K562 (cell line): ENCODE results near the gene ANKRD33. TPM values are rescaled to one million over a fixed set of nuclear protein-coding genes. Genes with fewer than 3 reads are reported as not detected.
A peak's percentile ranks its signal among the peaks of the same experiment; 100 is the strongest.

Experiments used
- ARID1B ChIP-seq: fragments of 450-650 bp; IDR thresholded peaks from 2 replicates; pipeline ENCODE4 v1.6.1; 2016; ENCODE audit warnings: antibody characterized with exemption, mild to moderate bottlenecking, inconsistent platforms
- BCOR ChIP-seq: fragments of 450-650 bp; IDR thresholded peaks from 2 replicates; pipeline ENCODE4 v1.6.1; 2016
- CREB1 ChIP-seq, 2 experiments: sonication (generic) in 1 of 2; formaldehyde crosslinking in 1 of 2; IDR thresholded peaks; 2 replicates each; pipeline versions ENCODE4 v1.6.1 to v1.8.0; 2012 to 2022; ENCODE audit warnings: inconsistent platforms in 1 of 2, mild to moderate bottlenecking in 1 of 2, missing genetic modification reagents in 1 of 2, moderate library complexity in 1 of 2
- CXXC5 ChIP-seq: fragments of 250-450 bp; sonication (Bioruptor Pico); IDR thresholded peaks from 2 replicates; pipeline ENCODE4 v1.8.0; 2022; ENCODE audit warnings: inconsistent platforms, mild to moderate bottlenecking, moderate library complexity
- EP300 ChIP-seq: IDR thresholded peaks from 2 replicates; pipeline ENCODE4 v1.6.1; 2012; ENCODE audit warnings: low read length, improper control_type of control experiment
- ETS1 ChIP-seq: conservative IDR thresholded peaks from 2 replicates; pipeline ENCODE4 v1.6.1; 2011; ENCODE audit warnings: low read depth, mild to moderate bottlenecking, low read length; ENCODE audit not compliant: control insufficient read depth
- HNRNPK ChIP-seq: fragments of 200-400 bp; formaldehyde crosslinking; IDR thresholded peaks from one replicate; pipeline ENCODE4 v1.6.1; 2018; ENCODE audit warnings: mild to moderate bottlenecking, low read depth, low read length; ENCODE audit not compliant: poor library complexity, severe bottlenecking
- NONO ChIP-seq, 2 experiments: fragments of 200-400 bp in 1 of 2; fragments of 450-650 bp in 1 of 2; formaldehyde crosslinking in 1 of 2; IDR thresholded peaks; 2 replicates each; pipeline ENCODE4 v1.6.1; 2017; ENCODE audit warnings: low read depth in 2 of 2, mild to moderate bottlenecking in 2 of 2, moderate library complexity in 2 of 2, low read length in 1 of 2
- POLR3A ChIP-seq: IDR thresholded peaks from 2 replicates; pipeline ENCODE4 v1.6.1; 2011; ENCODE audit warnings: borderline replicate concordance, mild to moderate bottlenecking, moderate library complexity; ENCODE audit not compliant: insufficient read length, insufficient read depth; ENCODE audit errors: extremely low read depth
- PPARD ChIP-seq: fragments of 250-450 bp; sonication (Bioruptor Pico); IDR thresholded peaks from 2 replicates; pipeline ENCODE4 v1.8.0; 2022; ENCODE audit warnings: inconsistent platforms, mild to moderate bottlenecking, moderate library complexity
- RCOR1 ChIP-seq, 2 experiments: IDR thresholded peaks; 2 replicates each; pipeline ENCODE4 v1.6.1; 2012; ENCODE audit warnings: low read depth in 2 of 2, low read length in 2 of 2, borderline replicate concordance in 1 of 2, improper control_type of control experiment in 1 of 2
- SUPT5H ChIP-seq: fragments of 450-650 bp; IDR thresholded peaks from 2 replicates; pipeline ENCODE4 v1.6.1; 2016
- ZBTB11 ChIP-seq, 3 experiments: fragments of 200-800 bp in 1 of 3; fragments of 250-450 bp in 1 of 3; fragments of 450-650 bp in 1 of 3; sonication (Bioruptor Pico) in 1 of 3; sonication (Bioruptor generic) in 1 of 3; formaldehyde crosslinking in 1 of 3; IDR thresholded peaks; 2 replicates each; pipeline versions ENCODE4 v1.6.1 to v1.8.0; 2016 to 2022; ENCODE audit warnings: mild to moderate bottlenecking in 2 of 3, missing genetic modification characterization in 2 of 3, missing compliant biosample characterization in 1 of 3, moderate library complexity in 1 of 3
- ZFP91 ChIP-seq: sonication (generic); formaldehyde crosslinking; IDR thresholded peaks from 2 replicates; pipeline ENCODE4 v1.8.0; 2022; ENCODE audit warnings: mild to moderate bottlenecking, missing genetic modification reagents
- ZNF224 ChIP-seq: sonication (generic); formaldehyde crosslinking; IDR thresholded peaks from 2 replicates; pipeline ENCODE4 v1.8.0; 2022; ENCODE audit warnings: mild to moderate bottlenecking, missing genetic modification reagents
- ZNF764 ChIP-seq: fragments of 250-450 bp; sonication (Bioruptor Pico); IDR thresholded peaks from 2 replicates; pipeline ENCODE4 v1.4.0; 2020; ENCODE audit warnings: low read depth, mild to moderate bottlenecking, moderate library complexity
- polyA plus RNA-seq, 8 experiments: library from polyadenylated mRNA; depleted of rRNA in 4 of 8; stranded (reverse) in 5 of 8; unstranded in 3 of 8; fragments of >200 nt; fragmentation: Nextera tagmentation in 2 of 8; fragmentation: Illumina TruSeq in 1 of 8; extraction: Ambion mirVana in 2 of 8; extraction: Trizol in 1 of 8; gene quantifications; 2 replicates each; pipeline versions ENCODE4 v1.2.1 to v1.2.3, GENCODE V29; 2011 to 2014; ENCODE audit warnings: inconsistent platforms in 1 of 8, missing spikeins in 1 of 8
- total RNA-seq, 7 experiments: library from RNA; depleted of rRNA in 6 of 7; stranded (reverse); fragments of >200 nt in 6 of 7; fragmentation: Illumina TruSeq in 2 of 7; extraction: Trizol in 2 of 7; gene quantifications; 2 replicates each; pipeline versions ENCODE4 v1.2.1 to v1.2.3, GENCODE V29; 2011 to 2021; ENCODE audit warnings: low replicate concordance in 1 of 7
- TF ChIP-seq, protein P1 (sequence below): IDR thresholded peaks from 2 replicates; pipeline ENCODE4 v1.6.1; 2012; ENCODE audit warnings: low read depth, low read length, improper control_type of control experiment, borderline replicate concordance

Gene ANKRD33
- total and polyA plus RNA-seq, 9 of the 15 experiments (the other 6 are each of a cell fraction or from before 2014, with no cell fraction given) = 0.04 to 0.11 (median 0.07) TPM; not detected in 4

- no peak for TF ChIP-seq ZNF224 (CRISPR knock-in tag)
- TF ChIP-seq SUPT5H = peak; percentile 78
- peak; percentile 90 for TF ChIP-seq CXXC5 (CRISPR knock-in tag)
- TF ChIP-seq ZBTB11 (CRISPR knock-in tag; IDR thresholded peaks at IDR 0.05) = no peak
- no peak for TF ChIP-seq PPARD (CRISPR knock-in tag)
- peak; percentile 94 for TF ChIP-seq EP300
- TF ChIP-seq RCOR1 (IDR thresholded peaks at IDR 0.05; ENCODE audit: borderline replicate concordance in 1 of 2, low read depth in 2 of 2, low read length in 2 of 2) = peak; percentile 37 to 91; a peak in 3 of 4 replicates
- TF ChIP-seq BCOR = no peak; the same call in 1 of the 2 replicates
- TF ChIP-seq POLR3A = no peak
- no peak for TF ChIP-seq ZNF764
- no peak for TF ChIP-seq ZFP91
- TF ChIP-seq ARID1B = peak; percentile 84
- 0 out of 4 replicates have a peak, but pooled peaks of 1 of the 2 experiments have one; percentile 7 for TF ChIP-seq NONO (IDR thresholded peaks at IDR 0.05; ENCODE audit: low read depth in 2 of 2, low read length in 1 of 2)
- peak; percentile 37; the same call in 1 of the 2 replicates for TF ChIP-seq CREB1 (IDR thresholded peaks at IDR 0.05)
- no peak for TF ChIP-seq CREB1 (CRISPR knock-in tag; IDR thresholded peaks at IDR 0.05)
- no peak for TF ChIP-seq HNRNPK
- TF ChIP-seq, protein P1, sequence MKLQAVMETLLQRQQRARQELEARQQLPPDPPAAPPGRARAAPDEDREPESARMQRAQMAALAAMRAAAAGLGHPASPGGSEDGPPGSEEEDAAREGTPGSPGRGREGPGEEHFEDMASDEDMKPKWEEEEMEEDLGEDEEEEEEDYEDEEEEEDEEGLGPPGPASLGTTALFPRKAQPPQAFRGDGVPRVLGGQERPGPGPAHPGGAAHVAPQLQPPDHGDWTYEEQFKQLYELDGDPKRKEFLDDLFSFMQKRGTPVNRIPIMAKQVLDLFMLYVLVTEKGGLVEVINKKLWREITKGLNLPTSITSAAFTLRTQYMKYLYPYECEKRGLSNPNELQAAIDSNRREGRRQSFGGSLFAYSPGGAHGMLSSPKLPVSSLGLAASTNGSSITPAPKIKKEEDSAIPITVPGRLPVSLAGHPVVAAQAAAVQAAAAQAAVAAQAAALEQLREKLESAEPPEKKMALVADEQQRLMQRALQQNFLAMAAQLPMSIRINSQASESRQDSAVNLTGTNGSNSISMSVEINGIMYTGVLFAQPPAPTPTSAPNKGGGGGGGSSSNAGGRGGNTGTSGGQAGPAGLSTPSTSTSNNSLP = peak; percentile 81; the same call in 1 of the 2 replicates
- 0 out of 2 replicates have a peak, but pooled peaks have one; percentile 42 for TF ChIP-seq ETS1
Measured at GRCh38 chr12:51905471-51906429, 17.8 kb downstream of the ANKRD33 start (continued).
